Mucosa of rectum (tissue), 2 donors: Measurements from ENCODE around the gene NR3C1.

Source experiments
- H3K27ac ChIP-seq, 2 donors: one replicate each; pipeline ENCODE4 v1.7.0; 2013; ENCODE audit warnings: inconsistent platforms in 2 of 2, low read depth in 2 of 2, low read length in 2 of 2
- H3K27me3 ChIP-seq, 2 donors: one replicate each; pipeline ENCODE4 v1.7.0; 2013; ENCODE audit warnings: low read length in 2 of 2; ENCODE audit not compliant: control insufficient read depth in 2 of 2, insufficient read depth in 2 of 2
- H3K36me3 ChIP-seq, 2 donors: one replicate each; pipeline ENCODE4 v1.7.0; 2013; ENCODE audit warnings: low read length in 2 of 2; ENCODE audit not compliant: control insufficient read depth in 2 of 2, insufficient read depth in 2 of 2
- H3K4me1 ChIP-seq, 2 donors: one replicate each; pipeline ENCODE4 v1.7.0; 2013; ENCODE audit warnings: low read length in 2 of 2, mild to moderate bottlenecking in 1 of 2; ENCODE audit not compliant: control insufficient read depth in 2 of 2, insufficient read depth in 2 of 2
- H3K4me3 ChIP-seq, 2 donors: one replicate each; pipeline ENCODE4 v1.7.0; 2013; ENCODE audit warnings: low read length in 2 of 2
- H3K9ac ChIP-seq, 2 donors: one replicate each; pipeline ENCODE4 v1.7.0; 2013; ENCODE audit warnings: low read length in 2 of 2, low read depth in 1 of 2, mild to moderate bottlenecking in 1 of 2
- H3K9me3 ChIP-seq, 2 donors: one replicate each; pipeline ENCODE4 v1.7.0; 2013; ENCODE audit warnings: low read length in 2 of 2; ENCODE audit not compliant: control insufficient read depth in 2 of 2
- donor health status: healthy.
- donor health status: Normal muscosa, but diverticular disease.

The NR3C1 gene

DNA sequence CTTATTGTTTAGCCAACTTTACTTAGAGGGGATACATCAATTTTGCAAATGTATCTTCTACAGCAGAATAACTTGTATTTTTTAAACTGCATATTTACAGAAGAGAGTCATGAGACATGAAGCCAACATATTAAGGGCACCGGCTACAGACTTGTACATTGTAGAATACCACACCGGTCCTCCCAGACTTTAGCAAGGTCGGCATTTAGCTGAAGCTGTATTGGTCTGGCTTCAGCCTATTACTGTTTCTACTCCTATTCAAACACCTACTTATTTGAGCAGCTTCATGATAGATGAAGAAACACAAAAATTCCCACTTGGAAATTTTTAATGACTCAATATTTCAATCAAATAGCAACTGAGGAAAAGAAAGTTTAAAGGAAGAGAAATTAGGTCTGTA, 33.0 kb downstream of the NR3C1 start:
- Histone ChIP-seq H3K4me3 (no peak overlapping the region), H3K9ac (no peak overlapping the region), H3K9me3 (no peaks in the 10 kb centered on the region), H3K4me1 (no peaks in the 10 kb centered on the region), H3K36me3 (no peaks in the 10 kb centered on the region), H3K27ac (no peak overlapping the region), H3K27me3 (no peaks in the 10 kb centered on the region)

DNA sequence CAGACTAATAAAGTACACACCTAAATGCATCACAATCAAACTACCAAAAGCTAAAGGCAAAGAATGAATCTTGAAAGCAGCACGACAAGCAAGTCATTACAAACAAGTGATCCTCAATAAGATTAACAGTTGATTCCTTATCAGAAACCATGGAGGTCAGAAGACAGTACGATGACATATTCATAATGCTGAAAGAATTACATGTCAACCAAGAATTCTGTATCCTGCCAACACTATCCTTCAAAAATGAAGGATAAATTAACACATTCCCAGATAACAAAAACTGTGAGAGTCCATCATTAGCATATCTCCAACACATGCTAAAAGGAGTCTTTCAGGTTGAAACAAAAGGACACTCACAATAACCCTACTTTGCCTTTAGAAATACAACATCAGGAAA, 39.4 kb downstream of the NR3C1 start:
- H3K9ac ChIP-seq, result no peak overlapping the region
- no peaks in the 10 kb centered on the region for H3K36me3 ChIP-seq
- no peaks in the 10 kb centered on the region for H3K27me3 ChIP-seq
- no peaks in the 10 kb centered on the region for H3K4me1 ChIP-seq
- peaks cover 0 to 5% of the 10 kb centered on the region in 2 donors for H3K9me3 ChIP-seq
- H3K27ac ChIP-seq, result no peak overlapping the region
- H3K4me3 ChIP-seq, result no peak overlapping the region

DNA sequence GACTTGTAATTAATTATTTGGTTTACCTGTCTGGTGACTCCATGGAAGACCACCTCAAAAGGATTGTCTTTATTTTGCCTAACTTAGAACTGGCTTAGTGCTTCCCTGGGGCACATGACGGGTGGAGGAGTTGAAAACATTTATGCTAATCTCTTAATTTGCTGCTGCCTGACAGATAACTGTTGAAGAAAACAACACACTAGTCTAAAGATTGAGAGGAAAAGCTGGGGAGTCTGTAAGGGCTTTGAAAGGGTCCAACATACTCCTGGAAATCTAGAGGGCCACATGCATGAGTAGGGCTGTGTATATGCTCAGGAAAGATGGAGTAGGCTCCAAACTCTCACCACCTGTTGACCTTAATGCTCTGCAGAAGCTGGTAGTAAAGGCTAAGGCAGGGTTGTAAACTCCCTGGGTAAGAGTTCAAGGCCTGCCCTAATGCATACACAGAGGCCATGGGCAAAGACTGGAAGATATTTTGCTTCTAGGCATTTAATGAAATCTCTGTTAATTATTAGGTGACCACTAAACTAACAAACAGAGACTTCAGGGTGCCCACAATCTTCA, 40.7 kb downstream of the NR3C1 start:
- H3K27ac ChIP-seq, result no peak overlapping the region
- no peak overlapping the region for H3K9ac ChIP-seq
- no peaks in the 10 kb centered on the region for H3K4me1 ChIP-seq
- no peaks in the 10 kb centered on the region for H3K27me3 ChIP-seq
- H3K36me3 ChIP-seq, result no peaks in the 10 kb centered on the region
- no peak overlapping the region for H3K4me3 ChIP-seq
- H3K9me3 ChIP-seq, result peaks cover 0 to 5% of the 10 kb centered on the region in 2 donors

DNA sequence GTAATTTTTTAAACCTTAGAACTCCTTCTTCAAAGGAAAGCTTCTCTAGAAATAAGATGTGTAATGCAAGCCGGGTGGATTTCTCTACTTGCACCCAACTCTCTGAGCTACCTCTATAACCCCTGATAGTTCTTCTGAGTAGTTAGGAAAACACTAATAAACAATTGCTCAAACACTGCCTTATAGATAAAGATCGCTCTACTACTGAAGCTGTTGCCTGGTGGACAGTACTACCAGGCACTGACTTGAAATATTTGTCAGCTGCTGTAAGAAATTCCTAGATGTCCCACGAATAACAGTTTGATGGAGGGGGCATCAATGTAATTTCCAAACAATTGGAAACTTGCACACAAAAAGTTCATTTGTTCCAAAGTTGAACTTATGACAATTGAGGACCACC, 42.0 kb downstream of the NR3C1 start:
- Histone ChIP-seq H3K9ac (no peak overlapping the region), H3K27ac (no peak overlapping the region), H3K27me3 (no peaks in the 10 kb centered on the region), H3K36me3 (no peaks in the 10 kb centered on the region), H3K4me3 (no peak overlapping the region), H3K4me1 (no peaks in the 10 kb centered on the region), H3K9me3 (peaks cover 0 to 5% of the 10 kb centered on the region in 2 donors)

DNA sequence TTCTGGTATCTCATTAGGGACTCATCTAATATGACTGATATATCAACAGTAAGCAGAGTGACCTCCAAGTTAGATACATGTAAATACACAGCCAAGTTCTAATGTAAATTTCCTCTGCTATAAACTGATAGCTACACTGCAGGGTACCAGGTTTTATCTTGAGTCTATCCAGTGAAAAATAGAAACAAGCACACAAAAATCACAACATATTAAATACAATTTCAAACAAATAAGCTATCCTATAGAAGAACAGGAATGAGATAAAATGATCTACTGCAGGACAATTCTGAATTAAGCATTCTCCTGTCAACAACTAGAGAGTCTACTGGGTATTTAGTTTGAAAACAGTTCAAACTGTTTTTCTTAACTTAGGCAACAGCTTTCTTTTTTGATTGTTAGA, 42.7 kb downstream of the NR3C1 start:
- Histone ChIP-seq H3K4me1 (no peaks in the 10 kb centered on the region), H3K27ac (no peak overlapping the region)

DNA sequence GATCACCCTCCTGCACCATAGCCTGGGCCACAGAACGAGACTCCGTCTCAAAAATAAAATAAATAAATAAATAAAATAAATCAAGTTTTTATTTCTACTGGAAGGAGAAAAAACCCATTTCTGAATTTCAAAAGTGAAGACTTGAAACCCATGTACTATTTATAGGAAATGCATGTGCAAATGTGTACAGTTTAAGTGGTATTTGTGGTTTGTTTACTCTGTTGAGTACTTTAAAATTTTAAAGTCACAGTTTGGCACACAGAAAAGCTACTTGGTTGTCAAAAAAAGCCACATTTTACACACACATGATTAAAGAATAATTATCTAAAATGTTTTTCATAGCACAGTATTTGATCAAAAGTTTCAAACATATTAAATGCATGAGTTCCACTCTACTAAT, 43.6 kb downstream of the NR3C1 start:
- Histone ChIP-seq H3K4me3 (no peak overlapping the region), H3K36me3 (no peaks in the 10 kb centered on the region), H3K9me3 (peaks cover 0 to 5% of the 10 kb centered on the region in 2 donors), H3K4me1 (peaks cover 0 to 3% of the 10 kb centered on the region in 2 donors), H3K27me3 (no peaks in the 10 kb centered on the region), H3K9ac (no peak overlapping the region), H3K27ac (no peak overlapping the region)

More for the DNA sequence above, 42.7 kb downstream of the NR3C1 start:
- H3K9ac ChIP-seq, result no peak overlapping the region
- peaks cover 0 to 5% of the 10 kb centered on the region in 2 donors for H3K9me3 ChIP-seq
- H3K27me3 ChIP-seq, result no peaks in the 10 kb centered on the region
- no peaks in the 10 kb centered on the region for H3K36me3 ChIP-seq
- H3K4me3 ChIP-seq, result no peak overlapping the region

DNA sequence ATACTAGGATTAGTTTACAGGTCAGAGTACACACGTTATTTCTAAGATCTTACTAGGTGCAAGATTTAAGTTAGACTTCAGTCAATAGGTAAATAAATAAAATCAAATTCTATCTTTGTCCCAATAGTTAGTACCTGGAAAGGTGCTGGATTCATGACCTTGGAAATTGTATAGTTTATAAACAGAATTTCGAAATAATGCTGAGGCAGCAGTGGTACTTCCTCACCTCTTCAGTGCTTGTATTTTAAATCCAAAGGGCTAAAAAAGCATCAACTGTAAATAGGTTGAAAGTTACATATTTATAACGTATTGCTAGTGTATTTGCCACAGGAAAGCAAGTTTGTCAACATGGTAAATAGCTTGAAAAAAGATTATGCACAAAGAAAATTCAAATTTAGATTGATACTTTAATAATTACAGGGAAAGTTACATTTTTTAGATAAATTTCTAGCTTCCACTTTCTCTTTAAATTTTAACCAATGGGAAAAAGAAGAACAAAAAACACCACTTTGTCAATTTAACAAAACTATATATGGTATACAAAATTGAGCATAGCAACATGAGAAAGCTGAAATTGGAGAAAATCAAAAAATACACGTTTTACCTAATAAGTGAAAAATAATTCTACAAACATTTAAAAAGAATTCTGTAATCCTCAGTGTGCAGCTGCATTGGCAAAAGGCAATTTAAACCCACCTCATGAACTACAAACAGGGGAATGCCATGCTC, 46.5 kb downstream of the NR3C1 start:
- no peak overlapping the region for H3K27ac ChIP-seq
- H3K36me3 ChIP-seq, result no peaks in the 10 kb centered on the region
- H3K9ac ChIP-seq, result no peak overlapping the region
- H3K9me3 ChIP-seq, result no peaks in the 10 kb centered on the region
- H3K4me3 ChIP-seq, result no peak overlapping the region
- peaks cover 3 to 6% of the 10 kb centered on the region in 2 donors for H3K4me1 ChIP-seq
- no peaks in the 10 kb centered on the region for H3K27me3 ChIP-seq

DNA sequence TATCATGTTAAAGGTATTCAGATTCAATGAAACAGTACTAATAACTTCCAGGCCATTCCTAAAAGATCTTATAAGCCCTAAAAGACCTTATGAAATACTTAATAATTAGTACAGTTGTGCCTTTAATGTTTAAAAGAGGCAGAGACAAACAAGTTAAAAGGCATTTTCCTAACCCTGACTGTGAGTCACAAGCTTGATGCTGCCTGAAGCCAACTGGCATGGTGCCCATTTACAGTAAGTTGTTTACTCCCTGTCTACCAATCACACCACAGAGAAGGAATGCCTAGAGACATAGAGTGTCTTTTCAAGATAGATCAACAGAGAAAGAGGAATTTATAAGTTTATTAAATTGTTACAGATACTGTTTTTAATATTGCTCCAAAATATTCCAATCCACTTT, 47.8 kb downstream of the NR3C1 start:
- no peaks in the 10 kb centered on the region for H3K36me3 ChIP-seq
- no peak overlapping the region for H3K4me3 ChIP-seq
- peaks cover 3 to 10% of the 10 kb centered on the region in 2 donors for H3K4me1 ChIP-seq
- H3K27me3 ChIP-seq, result no peaks in the 10 kb centered on the region
- H3K9ac ChIP-seq, result no peak overlapping the region
- no peak overlapping the region for H3K27ac ChIP-seq
- H3K9me3 ChIP-seq, result no peaks in the 10 kb centered on the region

DNA sequence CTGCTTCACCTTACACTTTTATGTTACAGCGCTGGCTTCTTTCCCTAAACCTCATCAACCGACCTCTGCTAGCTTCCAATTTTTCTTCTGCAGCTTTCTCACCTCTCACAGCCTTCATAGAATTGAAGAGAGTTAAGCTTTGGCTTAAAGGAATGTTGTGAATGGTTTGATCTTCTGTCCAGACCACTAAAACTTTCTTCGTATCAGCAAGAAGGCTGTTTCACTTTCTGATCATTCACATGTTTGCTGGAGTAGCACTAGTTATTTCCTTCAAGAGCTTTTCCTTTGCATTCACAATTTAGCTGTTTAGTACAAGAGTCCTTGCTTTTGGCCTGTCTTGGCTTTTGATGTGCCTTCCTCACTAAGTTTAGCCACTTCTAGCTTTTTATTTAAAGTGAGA, 49.5 kb downstream of the NR3C1 start:
- Histone ChIP-seq H3K27me3 (no peaks in the 10 kb centered on the region), H3K9me3 (no peaks in the 10 kb centered on the region), H3K4me3 (peak overlapping the region in 1 of 2 donors; percentile 5), H3K27ac (no peak overlapping the region), H3K9ac (no peak overlapping the region), H3K4me1 (peaks cover 3 to 10% of the 10 kb centered on the region in 2 donors), H3K36me3 (no peaks in the 10 kb centered on the region)

DNA sequence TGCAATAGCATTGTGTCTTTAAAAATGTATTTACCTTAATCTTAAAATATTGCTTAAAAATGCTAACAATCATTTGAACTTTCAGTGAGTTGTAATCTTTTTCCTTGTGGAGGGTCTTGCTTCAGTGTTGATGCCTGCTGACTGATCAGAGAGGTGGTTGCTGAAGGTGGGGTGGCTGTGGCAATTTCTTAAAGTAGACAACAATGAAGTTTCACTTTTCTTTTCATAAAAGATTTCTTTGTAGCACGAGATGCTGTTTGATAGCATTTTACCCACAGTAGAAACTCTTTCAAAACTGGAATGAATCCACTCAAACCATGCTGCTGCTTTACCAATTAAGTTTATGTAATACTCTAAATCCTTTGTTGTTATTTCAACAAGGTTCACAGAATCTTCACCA, 50.8 kb downstream of the NR3C1 start:
- Histone ChIP-seq H3K27me3 (no peaks in the 10 kb centered on the region), H3K4me3 (no peak overlapping the region), H3K9ac (no peak overlapping the region), H3K9me3 (no peaks in the 10 kb centered on the region), H3K4me1 (peaks cover 3 to 10% of the 10 kb centered on the region in 2 donors), H3K36me3 (no peaks in the 10 kb centered on the region), H3K27ac (no peak overlapping the region)
